Astrocyte (in vitro differentiated cells and primary cell): ENCODE data around the gene CIDEB.

ENCODE experiments used
- CTCF ChIP-seq: IDR thresholded peaks from 2 replicates; pipeline ENCODE4 v1.5.1; 2011; ENCODE audit warnings: low read depth, mild to moderate bottlenecking, inconsistent platforms, low read length, moderate library complexity; ENCODE audit not compliant: insufficient read depth
- EZH2 ChIP-seq: IDR thresholded peaks from 2 replicates; pipeline ENCODE4 v1.6.1; 2012; ENCODE audit warnings: mild to moderate bottlenecking, low read length, inconsistent platforms; ENCODE audit not compliant: insufficient read depth

GRCh38 chr14:24270537-24271133 is 37.1 kb downstream of the CIDEB start:
- TF ChIP-seq CTCF (no peak), EZH2 (no peak)
